NCI-H2081 (cell line): ENCODE results near the gene NUP214.
"Not testable (repeated sequence)": the region's sequence is repeated elsewhere in the genome, so short reads cannot be mapped to it uniquely, and the experiment has no call there.

Experiments used
- DNase-seq, 2 experiments: peaks; one replicate each; lab custom pipeline; 2025; lab: John Stamatoyannopoulos, UW

Gene NUP214

DNA sequence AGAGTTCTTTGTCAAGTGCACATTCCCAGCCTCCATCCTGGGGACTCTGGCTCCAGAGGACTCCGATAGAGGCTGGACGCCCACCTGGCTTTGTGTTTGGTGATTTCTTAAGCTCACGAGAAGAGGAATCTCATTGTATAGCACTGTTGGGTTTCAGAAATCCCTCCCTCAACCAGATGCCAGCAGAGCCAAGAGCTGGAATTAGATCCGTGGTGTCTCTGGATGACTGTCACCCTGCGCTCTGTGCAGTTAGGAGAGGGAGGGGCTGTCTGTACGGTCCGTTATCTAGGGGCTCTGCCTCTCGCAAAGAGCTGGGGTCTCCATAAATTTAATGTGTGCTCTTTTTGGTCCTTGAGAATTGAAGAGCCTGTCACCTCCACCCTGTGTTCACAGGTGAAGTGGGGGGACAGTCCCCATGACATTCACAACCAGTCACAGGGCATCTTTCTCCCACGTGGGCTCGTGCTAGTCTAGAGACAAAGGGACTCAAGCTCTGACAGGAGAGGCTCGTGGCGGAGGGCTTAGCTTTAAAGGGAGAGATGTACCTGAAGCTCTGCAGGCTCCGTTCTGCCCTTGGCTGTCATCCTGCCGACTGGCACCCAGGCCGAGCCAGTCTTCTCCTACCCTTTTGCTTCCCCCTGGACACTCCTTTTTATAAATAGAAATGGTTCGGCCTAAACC, 109.6 kb downstream of the NUP214 start:
- no peak for DNase-seq

- DNase-seq: no peak
Observed at GRCh38 chr9:131235480-131235851, 110.1 kb downstream of the NUP214 start.

DNA sequence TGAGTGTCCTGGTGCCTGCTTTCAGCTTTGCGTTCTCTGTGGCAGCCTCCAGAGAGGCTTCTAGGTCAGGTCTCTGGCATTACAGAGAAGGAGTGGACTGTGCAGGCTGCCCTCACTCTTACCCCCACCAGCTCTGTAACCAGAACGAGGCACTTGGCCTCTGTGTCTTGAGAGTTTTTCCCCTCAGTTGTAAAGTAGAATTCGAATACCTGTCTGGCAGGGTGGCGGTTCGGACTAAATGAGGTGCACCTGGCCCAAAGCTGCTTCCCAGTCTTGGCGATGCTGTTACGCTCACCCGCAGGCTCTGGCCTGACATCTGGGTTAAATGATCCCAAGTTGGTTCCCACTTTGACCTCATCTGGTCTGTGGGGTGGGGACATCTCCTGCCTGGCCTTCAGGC, 110.8 kb downstream of the NUP214 start:
- DNase-seq: no peak

DNA sequence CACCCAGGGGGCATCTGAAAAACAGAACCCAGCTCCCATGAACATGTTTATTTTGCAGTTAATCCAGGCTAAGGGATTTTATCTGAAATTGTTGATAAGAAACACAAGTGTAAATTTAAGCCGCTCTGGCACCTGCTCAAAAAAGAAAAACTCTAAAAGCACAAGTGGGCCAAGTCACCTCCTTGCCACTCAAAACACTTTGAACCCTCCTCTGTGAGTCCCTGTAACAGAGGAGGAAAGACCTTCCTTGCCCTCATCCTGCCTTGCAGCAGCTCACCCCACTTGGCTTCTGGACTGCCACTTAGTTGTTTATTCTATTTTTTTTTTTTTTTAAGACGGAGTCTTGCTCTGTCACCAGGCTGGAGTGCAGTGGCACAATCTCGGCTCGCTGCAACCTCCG, 111.4 kb downstream of the NUP214 start:
- DNase-seq: no peak

- DNase-seq: no peak
Observed at GRCh38 chr9:131237291-131237690, 111.9 kb downstream of the NUP214 start.

GRCh38 chr9:131237931-131238401, 112.6 kb downstream of the NUP214 start:
- DNase-seq: no peak

DNA sequence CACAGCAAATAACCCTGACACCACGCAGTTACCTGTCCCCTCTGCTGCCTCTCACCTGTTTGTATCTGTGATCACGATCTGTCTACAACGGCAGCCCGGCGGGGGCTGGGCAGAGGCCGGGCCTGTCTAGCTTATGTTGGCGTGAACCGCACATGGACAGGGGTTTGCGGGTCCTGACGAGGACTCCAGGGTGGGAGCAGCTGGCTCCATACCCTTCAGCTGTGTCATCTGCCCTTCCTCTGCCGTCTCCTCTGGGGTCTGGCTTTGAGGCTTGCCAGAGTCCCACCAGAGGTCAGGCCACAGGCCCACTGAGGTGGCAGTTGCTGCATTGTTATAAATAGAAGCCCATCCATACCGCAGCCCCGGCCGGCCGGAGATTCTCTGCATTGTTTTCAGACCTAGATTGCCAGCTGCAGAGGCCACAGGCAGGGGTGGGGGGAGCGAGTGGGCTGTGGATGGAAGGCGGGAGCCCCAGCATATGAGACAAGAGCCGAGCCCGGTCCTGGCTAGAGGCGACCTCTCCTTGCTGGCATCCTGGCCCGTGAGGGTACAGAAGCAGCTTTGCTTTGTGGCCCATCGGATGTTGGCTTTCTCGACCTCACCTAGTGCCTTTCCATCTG, 113.1 kb downstream of the NUP214 start:
- no peak for DNase-seq

GRCh38 chr9:131239161-131239975, 114.0 kb downstream of the NUP214 start:
- no peak for DNase-seq

- no peak for DNase-seq
Observed at GRCh38 chr9:131240047-131240921, 114.9 kb downstream of the NUP214 start.

DNA sequence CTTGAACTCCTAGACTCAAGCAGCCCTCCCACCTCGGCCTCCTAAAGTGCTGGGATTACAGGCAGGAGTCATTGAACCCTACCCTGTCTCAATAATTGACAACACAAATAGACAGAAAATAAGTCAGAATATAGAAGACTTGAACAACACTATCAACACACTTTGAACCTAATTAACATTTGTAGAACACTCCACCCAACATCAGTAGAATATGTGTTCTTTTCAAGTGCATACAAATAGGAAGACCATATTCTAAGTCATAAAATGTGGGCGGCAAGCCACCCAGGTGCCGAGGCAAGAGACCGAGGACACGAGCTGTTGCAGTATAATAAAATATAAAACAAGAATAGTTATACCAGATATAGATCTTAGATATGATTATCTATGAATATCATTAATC, 118.9 kb downstream of the NUP214 start:
- not testable (repeated sequence) for DNase-seq

DNA sequence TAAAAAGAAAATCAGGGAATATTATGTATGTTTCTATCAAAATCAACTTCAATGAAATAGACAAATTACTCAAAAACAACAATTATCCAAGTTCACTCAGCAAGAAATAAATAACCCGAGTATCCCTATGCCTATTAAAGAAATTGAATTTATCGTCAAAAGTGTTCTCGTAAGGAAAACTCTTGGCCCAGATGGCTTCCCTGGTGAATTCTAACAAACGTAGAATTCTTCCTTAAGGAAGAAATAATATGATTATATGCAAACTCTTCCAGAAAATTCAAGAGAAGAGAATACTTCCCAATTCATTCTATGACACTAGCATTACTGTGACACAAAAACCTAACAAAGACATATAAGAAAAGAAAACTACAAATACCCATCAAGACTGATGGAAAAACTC, 121.2 kb downstream of the NUP214 start:
- no peak for DNase-seq

GRCh38 chr9:131252120-131252519, 126.7 kb downstream of the NUP214 start:
- DNase-seq: no peak

DNA sequence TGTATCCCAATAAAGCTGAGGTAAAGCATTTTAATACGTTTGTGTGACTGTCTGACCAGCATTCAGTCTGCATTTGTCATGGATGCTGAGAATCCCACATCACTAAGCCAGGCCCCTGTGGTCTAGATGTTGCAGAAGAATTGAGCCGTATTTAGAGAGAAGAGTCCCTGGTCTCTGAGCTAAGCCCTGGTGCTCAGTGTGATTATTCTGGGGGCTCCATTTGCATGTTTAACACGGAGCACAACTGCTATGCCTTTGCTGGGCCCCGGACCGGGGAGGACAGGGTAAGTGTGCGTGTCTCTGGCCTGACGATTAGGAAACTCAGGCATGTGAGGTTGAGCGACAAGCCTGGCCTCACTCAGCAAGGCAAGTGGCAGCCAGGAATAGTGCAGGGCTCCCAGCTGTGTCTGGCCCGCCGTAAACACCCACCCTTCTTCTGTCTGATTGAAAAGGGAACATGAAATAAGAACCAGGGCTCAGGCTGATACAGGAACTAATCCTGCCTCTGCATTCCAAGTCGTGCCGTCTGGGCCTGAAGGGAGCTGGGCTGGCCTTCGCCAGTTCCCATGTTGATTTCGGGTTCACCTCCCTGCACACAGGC, 128.6 kb downstream of the NUP214 start:
- DNase-seq: no peak

DNA sequence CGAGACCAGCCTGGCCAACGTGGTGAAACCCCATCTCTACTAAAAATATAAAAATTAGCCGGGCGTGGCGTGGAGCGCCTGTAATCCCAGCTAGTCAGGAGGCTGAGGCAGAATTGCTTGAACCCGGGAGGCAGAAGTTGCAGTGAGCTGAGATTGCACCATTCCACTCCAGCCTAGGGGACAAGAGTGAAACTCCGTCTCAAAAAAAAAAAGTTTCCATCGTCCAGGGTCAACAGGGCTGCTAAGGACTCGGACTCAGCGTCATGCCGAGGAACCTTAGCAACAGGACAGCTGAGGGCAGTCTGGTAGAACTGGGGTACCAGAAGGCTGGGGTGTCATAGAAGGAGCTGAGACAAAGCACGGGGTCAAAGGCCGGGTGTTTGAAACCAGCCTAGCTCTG, 129.2 kb downstream of the NUP214 start:
- DNase-seq: no peak

DNA sequence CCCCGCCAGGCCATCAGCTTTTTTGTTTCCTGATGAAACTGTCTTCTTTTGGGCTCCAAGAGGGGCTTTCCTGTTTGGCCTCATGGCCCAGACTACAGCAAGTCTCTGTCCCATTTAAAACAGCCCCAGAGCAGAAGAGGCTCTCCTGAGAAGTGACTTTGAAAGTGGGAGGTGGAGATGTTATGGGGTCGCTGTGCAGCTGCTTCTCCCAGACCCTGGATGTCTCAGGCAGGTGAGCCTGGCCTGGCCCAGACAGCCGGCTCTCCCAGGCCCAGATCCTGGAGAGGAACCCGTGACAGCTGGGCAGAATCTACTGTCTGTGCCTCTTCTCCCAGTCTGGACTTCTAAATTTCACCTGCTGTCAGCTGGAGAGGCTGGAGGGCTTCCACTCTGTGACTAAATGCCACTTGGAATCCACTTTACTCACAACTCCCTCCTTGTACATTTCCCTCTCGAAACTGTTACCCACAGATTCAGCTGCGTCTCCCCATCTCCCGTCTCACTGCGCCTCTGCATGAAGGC, 130.4 kb downstream of the NUP214 start:
- no peak for DNase-seq

GRCh38 chr9:131257266-131258025, 132.1 kb downstream of the NUP214 start:
- DNase-seq: no peak

- DNase-seq: no peak
Observed at GRCh38 chr9:131258186-131258585, 132.8 kb downstream of the NUP214 start.

DNA sequence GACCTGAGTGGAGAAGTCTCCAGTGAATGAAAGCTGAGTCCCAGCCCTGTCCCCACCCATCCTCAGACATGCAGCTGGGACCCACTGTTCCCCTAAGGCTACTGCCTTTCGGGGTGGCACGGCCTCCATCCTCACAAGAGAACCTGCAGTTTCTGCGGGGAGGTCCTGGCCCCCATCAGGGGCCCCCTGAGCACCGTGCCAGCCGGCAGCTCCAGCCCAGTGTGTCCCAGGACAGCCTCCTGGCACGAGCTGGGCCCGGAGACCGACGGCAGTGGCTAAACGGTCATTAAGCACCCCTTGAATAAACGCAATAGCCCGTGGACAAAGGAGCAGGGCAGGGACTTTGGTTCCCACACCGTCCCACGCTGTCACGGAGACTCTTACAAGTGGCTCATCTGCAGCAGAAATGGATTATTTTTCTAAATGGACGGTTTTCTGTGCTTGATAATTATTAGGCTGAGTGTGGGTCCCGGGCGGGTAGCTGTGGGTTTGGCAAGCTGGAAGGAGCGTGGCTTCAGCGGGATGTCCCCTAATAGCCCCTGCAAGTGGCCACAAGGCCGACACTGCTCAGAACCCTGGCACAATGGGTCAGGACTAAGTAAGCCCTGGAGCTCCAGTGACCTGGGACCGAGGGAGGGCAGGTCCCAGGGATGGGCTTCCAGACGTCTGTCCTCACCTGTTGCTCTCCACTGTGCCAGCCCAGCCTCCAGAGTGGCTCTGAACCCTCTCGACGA, 133.5 kb downstream of the NUP214 start:
- DNase-seq: no peak

DNA sequence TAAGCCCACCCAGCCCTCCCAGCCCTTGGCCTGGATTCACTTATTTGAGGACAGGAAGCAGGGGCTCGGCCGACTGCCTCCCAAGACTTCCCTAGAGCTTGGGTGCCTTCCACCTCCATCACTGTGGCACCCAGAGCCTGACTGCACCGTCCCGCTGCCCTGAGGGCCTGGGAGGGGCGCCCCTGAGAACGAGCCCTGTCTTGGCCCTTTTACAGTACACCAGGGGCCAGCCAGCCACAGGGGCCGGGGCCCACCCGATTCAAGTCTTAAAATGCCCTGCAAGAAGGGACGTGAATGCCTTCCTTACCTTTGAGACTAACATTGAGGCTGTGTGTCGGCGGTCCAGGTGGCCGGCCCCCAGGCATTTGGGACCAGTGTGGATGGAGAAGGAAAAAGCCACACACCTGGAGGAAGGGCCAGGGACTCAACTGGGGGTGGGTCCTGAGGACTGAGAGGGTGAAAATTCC, 134.1 kb downstream of the NUP214 start:
- DNase-seq: no peak
